Kidney glomerular epithelial cell (primary cell): ENCODE results near the gene KIF12.

Experiments
- DNase-seq: peaks from one replicate; lab custom pipeline; 2025; lab: John Stamatoyannopoulos, UW

The KIF12 gene

GRCh38 chr9:114065304-114065703 is 33.8 kb downstream of the KIF12 start:
- no peak for DNase-seq

GRCh38 chr9:114061830-114062474 is 37.1 kb downstream of the KIF12 start:
- no peak for DNase-seq

- DNase-seq, result no peak
Observed at GRCh38 chr9:114061292-114061691, 37.8 kb downstream of the KIF12 start.

DNA sequence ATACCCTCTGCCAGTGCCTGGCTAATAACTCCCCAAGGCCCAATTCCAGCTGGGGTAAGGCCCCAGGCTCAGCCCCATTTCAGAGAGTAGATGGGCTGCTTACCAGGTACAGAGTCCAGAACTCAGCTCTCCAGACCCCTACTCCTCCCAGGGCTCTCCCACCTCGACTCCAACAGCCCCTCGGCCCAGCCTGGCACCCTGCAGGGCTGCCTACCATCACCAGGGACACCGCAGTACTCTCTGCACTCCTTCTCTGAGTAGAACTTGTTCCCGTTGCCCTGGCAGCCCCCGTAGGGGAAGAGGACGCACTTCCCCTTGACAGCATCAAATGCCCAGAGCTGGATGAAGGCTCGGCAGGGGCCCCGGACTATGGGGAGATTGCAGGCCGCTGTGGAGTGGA is 38.4 kb downstream of the KIF12 start:
- no peak for DNase-seq

GRCh38 chr9:114060070-114060469 is 39.0 kb downstream of the KIF12 start:
- DNase-seq, result no peak

DNA sequence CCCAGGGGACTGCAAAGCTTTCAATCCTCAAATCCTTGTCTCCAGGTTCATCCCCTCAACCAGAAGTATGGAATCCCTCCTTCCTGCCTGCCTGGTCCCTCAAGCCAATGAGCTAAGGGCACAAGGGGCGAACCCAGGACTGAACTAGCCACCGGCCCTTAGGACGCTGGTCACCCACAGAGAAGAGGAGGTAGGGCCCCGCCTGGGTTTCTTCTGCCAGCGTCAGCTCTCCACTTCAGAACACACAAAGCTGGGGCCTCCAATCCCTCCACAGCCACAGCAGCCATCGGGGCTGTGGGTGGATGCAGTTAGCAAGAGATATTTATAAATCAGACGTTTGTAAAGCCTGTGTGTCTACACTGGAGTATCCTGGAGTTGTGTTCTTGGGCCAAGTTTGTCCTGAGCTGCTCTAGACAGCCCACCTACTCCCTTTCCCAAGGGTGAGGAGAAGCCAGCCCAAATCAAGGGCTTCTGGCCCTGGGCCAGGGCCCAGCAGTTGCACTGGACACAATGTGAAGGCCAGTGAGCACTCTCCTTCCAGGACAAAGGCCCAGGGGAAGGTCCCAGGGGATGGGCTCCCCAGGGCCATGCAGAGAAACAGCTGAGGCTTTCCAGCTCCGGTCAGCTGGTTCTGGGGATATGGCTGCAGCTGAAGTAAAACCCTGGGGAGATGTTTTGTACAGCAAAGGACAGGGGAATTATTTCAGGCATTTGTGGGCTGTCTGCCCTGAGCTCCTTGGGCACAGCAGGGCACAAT is 39.9 kb downstream of the KIF12 start:
- no peak for DNase-seq

- DNase-seq, result no peak
Observed at GRCh38 chr9:114058688-114059046, 40.4 kb downstream of the KIF12 start.

DNA sequence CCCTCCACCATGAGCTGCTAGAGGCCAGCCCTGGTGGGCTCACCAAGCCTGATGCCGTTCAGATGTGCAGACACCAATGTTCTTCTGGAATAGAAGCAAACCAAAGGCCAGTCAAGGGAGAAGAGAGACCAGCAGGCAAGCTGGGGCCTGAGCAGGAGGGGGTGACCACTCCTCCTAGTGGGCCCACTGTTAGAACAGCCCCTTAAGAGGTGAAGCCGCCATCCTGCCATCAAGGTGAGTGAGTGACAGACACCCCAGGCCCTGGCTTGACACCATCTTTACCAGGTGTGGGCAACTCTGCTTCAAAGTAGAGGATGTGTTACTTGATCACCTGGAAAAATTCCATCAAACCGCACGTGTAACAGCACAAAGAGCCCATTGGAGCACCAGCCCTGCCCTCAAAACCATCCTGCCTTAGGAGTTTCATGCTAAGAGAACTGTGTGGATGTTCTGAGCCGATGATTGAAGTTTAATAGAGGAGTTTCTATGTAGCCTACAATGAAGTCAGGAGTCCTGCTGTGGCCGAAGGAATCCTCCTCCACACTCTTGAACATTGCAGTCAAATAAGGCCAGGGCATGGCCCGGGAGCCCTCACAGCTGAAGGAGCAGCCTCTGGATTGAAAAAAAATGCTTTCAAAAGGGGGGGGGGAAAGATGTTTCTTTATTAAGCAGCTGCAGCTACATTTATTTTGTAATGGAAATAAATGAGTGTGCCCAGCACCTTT is 41.8 kb downstream of the KIF12 start:
- DNase-seq, result no peak

DNA sequence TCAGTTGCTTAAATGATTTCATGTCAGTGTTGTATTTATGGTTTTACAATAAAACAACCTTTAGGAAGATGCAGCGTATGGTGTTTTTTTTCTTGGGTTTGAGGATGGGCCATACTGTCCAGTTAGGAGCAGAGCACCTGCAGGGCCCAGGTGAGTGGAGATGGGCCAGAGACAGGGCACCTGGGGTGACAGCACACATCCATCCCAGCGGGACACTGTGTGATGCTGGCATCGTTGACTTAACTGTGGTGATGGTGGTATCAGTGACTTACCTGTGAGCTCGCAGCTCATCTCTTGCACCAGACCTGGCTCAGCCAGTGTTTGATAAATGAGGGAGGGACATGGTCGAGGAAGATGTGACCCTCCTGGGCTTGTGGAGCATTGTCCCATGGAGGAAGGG is 42.6 kb downstream of the KIF12 start:
- no peak for DNase-seq

DNA sequence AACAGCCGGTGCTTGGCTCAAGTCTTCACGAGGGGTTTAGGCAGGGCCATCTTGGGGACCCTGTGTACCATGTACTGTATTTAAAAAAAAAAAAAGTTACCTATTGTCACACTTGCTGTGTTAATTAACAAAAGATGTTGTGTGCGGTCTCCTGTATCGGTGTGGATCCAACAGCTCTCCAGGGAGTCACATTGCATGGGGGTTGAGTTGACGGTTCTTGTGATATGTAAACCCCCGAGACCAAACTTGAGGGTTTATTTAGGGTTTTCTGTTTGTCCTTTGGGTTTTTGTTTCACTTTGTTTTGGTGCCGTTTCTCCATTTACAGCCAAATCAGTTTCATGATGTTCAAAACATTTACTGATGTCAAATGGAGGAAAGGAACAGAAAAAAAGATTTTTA is 43.2 kb downstream of the KIF12 start:
- no peak for DNase-seq

- DNase-seq, result no peak
Observed at GRCh38 chr9:114055061-114055460, 44.0 kb downstream of the KIF12 start.

DNA sequence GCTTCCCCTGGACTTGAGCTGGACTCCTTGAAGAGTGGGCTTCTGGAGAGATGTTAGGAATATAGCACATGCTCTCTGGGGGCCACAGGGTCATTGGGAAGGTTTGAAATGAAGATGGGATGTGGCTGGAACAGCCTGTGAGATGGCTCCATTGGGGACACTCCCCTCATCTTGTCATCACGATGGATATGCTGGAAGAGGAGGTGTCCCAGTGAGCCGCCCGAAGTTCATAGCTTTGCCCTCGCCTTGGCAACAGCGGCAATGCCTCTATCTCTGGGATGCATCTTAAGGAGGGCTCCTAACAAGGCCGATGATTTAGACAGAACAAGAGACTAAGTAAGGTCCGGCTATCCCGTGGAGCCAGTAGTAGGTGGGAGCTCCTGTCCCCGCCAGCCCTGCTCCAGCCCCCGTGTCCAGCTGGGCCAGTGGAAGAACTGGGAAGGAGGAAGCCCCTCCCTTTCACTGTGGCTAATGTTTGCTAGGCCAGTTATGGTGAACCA is 44.9 kb downstream of the KIF12 start:
- DNase-seq, result no peak

GRCh38 chr9:114053246-114054005 is 45.7 kb downstream of the KIF12 start:
- no peak for DNase-seq

- no peak for DNase-seq
Observed at GRCh38 chr9:114051706-114052105, 47.4 kb downstream of the KIF12 start.

DNA sequence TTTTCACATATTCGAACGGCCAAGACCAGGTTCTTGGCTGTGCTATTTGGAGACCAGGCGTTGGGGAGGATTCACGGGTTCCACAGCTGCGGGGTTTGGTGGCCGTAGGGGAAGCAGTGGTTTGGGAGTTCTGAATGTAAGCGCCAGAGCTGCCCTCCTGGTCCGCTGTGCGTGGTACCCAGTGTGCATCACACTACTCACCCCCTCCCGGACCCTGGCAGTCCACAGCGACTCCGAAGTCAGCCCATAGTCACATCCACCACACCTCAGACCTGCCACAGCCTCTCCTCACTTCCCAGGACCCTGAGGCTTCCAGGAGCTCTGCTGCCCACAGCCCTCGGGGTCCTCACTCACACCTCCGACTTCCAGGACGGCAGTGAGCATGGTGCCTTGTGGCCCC is 47.8 kb downstream of the KIF12 start:
- no peak for DNase-seq

DNA sequence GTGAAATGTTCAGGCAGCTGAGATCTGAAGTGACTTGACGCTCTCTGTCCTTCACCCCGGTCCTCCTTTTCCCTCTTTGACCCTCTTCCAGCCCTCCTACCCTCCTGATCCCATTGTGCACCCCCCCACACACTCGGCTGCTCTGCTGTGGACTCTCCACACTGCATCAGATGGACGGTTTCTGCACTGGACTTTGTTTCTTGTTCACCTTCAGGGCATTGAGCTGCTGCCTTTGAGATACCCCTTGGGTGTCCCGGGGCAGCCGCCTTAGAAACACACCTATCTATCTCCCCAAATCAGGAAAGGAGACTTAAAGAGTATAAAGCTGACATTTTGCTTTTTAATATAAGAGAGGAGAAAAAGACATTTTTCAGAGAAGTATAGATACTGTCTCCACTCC is 48.4 kb downstream of the KIF12 start:
- no peak for DNase-seq

- no peak for DNase-seq
Observed at GRCh38 chr9:114050226-114050568, 48.9 kb downstream of the KIF12 start.

DNA sequence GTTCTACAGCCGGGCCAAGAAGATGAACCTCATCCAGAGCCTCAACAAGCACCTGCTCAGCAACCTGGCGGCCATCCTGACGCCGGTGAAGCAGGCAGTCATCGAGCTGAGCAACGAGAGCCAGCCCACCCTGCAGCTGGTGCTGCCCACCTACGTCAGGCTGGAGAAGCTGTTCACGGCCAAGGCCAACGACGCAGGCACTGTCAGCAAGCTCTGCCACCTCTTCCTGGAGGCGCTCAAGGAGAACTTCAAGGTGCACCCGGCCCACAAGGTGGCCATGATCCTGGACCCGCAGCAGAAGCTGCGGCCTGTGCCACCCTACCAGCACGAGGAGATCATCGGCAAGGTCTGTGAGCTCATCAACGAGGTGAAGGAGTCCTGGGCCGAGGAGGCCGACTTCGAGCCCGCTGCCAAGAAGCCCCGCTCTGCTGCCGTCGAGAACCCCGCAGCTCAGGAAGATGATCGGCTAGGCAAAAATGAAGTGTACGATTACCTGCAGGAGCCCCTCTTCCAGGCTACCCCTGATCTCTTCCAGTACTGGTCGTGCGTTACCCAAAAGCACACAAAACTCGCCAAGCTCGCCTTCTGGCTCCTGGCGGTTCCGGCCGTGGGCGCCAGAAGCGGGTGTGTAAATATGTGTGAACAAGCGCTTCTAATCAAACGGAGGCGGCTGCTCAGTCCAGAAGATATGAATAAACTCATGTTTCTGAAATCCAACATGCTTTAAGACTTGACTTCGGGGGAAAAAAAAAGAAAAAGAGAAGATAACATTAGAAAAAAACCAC is 49.5 kb downstream of the KIF12 start:
- DNase-seq, result no peak

- DNase-seq, result no peak
Observed at GRCh38 chr9:114048533-114049415, 50.3 kb downstream of the KIF12 start.

- DNase-seq, result no peak
Observed at GRCh38 chr9:114047717-114048116, 51.4 kb downstream of the KIF12 start.

DNA sequence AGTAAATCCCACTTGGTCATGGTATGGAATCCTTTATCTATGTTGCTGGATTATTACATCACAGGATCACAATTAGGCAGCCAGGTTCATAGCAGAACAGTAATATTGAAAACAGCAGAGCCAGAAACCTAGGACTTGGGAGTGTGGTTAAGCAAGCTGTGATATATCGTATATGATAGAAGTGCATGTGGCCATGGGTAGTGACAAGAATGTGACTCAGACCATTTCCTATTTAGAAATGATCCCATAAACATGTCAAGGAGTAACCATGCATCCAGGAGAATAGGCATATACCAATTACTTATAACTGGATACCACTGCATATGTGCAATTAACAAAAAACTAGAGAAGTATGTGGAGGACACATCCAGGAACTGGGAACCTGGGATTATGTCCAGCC is 52.2 kb downstream of the KIF12 start:
- DNase-seq, result no peak
